Measurements from ENCODE around the gene GRID2.

GRID2 gene

GRCh38 chr4:92988301-92988700 lies 684.5 kb downstream of the GRID2 start:
- no peak for DNase-seq

GRCh38 chr4:92992758-92993157 lies 689.0 kb downstream of the GRID2 start:
- no peak for DNase-seq

GRCh38 chr4:92994727-92995126 lies 691.0 kb downstream of the GRID2 start:
- DNase-seq: no peak

- no peak for DNase-seq
Measured at GRCh38 chr4:92996533-92996932, 692.8 kb downstream of the GRID2 start.

- no peak for DNase-seq
Measured at GRCh38 chr4:93000910-93001309, 697.1 kb downstream of the GRID2 start.

GRCh38 chr4:93002240-93002639 lies 698.5 kb downstream of the GRID2 start:
- DNase-seq: no peak

GRCh38 chr4:93016350-93016749 lies 712.6 kb downstream of the GRID2 start:
- DNase-seq: no peak

GRCh38 chr4:93018243-93018642 lies 714.5 kb downstream of the GRID2 start:
- no peak for DNase-seq

- DNase-seq: no peak
Measured at GRCh38 chr4:93018806-93019205, 715.0 kb downstream of the GRID2 start.

GRCh38 chr4:93029769-93030168 lies 726.0 kb downstream of the GRID2 start:
- no peak for DNase-seq

GRCh38 chr4:93030670-93031069 lies 726.9 kb downstream of the GRID2 start:
- DNase-seq: no peak

- DNase-seq: no peak
Measured at GRCh38 chr4:93031431-93032098, 727.8 kb downstream of the GRID2 start.

- DNase-seq: no peak
Measured at GRCh38 chr4:93042746-93043145, 739.0 kb downstream of the GRID2 start.

GRCh38 chr4:93053140-93053539 lies 749.4 kb downstream of the GRID2 start:
- DNase-seq: no peak

- no peak for DNase-seq
Measured at GRCh38 chr4:93061826-93062225, 758.1 kb downstream of the GRID2 start.

GRCh38 chr4:93063325-93063724 lies 759.6 kb downstream of the GRID2 start:
- DNase-seq: no peak

- no peak for DNase-seq
Measured at GRCh38 chr4:93065790-93066189, 762.0 kb downstream of the GRID2 start.

GRCh38 chr4:93066749-93067148 lies 763.0 kb downstream of the GRID2 start:
- no peak for DNase-seq

GRCh38 chr4:93072292-93072691 lies 768.5 kb downstream of the GRID2 start:
- no peak for DNase-seq

GRCh38 chr4:93080316-93080715 lies 776.5 kb downstream of the GRID2 start:
- DNase-seq: no peak

- DNase-seq: no peak
Measured at GRCh38 chr4:93084599-93085305, 781.0 kb downstream of the GRID2 start.

GRCh38 chr4:93086356-93086755 lies 782.6 kb downstream of the GRID2 start:
- DNase-seq: no peak

- DNase-seq: no peak
Measured at GRCh38 chr4:93092765-93093164, 789.0 kb downstream of the GRID2 start.

- DNase-seq: no peak
Measured at GRCh38 chr4:93103042-93103441, 799.3 kb downstream of the GRID2 start.

GRCh38 chr4:93116624-93117023 lies 812.9 kb downstream of the GRID2 start:
- DNase-seq: no peak
